Caco-2 (cell line): Measurements from ENCODE around the gene ZEB1. TPM values are rescaled to one million over a fixed set of nuclear protein-coding genes. Genes with fewer than 3 reads are reported as not detected.

ENCODE experiments used
- BruUV-seq: library from RNA; stranded (reverse); fragments of 400-500 nt; replicated peaks from 2 replicates; lab custom pipeline; 2021; lab: Mats Ljungman, UMichigan
- CTCF ChIA-PET: fragments of 300-600 bp; sonication (Branson Sonifier 250); formaldehyde crosslinking; loops from one replicate; lab custom pipeline; 2022; ENCODE audit warnings: antibody characterized with exemption; lab: Charles Lee
- POLR2A ChIA-PET: fragments of 300-600 bp; sonication (Branson Sonifier 250); formaldehyde crosslinking; loops from one replicate; lab custom pipeline; 2022; ENCODE audit warnings: antibody characterized with exemption; lab: Charles Lee
- DNase-seq, 2 experiments: peaks; one replicate each; pipeline versions ENCODE4 v3.0.0 to v3.0.0-alpha.2; 2020 to 2022
- H3K27me3 ChIP-seq: replicated peaks from 2 replicates; pipeline ENCODE4 v1.6.0; 2011; ENCODE audit warnings: low read length; ENCODE audit not compliant: control insufficient read depth, insufficient read depth
- H3K36me3 ChIP-seq: 2 replicates; pipeline ENCODE4 v1.5.1; 2011; ENCODE audit warnings: low read length; ENCODE audit not compliant: control insufficient read depth, insufficient read depth
- H3K4me1 ChIP-seq: fragments of 250-450 bp; sonication (Bioruptor Pico); 2 replicates; pipeline ENCODE4 v1.5.1; 2020; ENCODE audit warnings: mild to moderate bottlenecking
- H3K4me3 ChIP-seq: 2 replicates; pipeline ENCODE4 v1.5.1; 2011; ENCODE audit warnings: low read depth, mild to moderate bottlenecking, control low read depth, low read length
- H3K9me3 ChIP-seq: fragments of 250-450 bp; sonication (Bioruptor Pico); 2 replicates; pipeline ENCODE4 v1.5.1; 2020; ENCODE audit warnings: mild to moderate bottlenecking, moderate library complexity
- H3K27ac Mint-ChIP-seq: one replicate; pipeline ENCODE4 v1.8.0; 2022; ENCODE audit warnings: mixed read lengths; ENCODE audit not compliant: unreplicated experiment
- H3K27me3 Mint-ChIP-seq: one replicate; pipeline ENCODE4 v1.8.0; 2022; ENCODE audit warnings: mixed read lengths; ENCODE audit not compliant: insufficient read depth, unreplicated experiment
- H3K36me3 Mint-ChIP-seq: one replicate; pipeline ENCODE4 v1.8.0; 2022; ENCODE audit warnings: mild to moderate bottlenecking, mixed read lengths; ENCODE audit not compliant: insufficient read depth, unreplicated experiment
- H3K4me1 Mint-ChIP-seq: one replicate; pipeline ENCODE4 v1.8.0; 2022; ENCODE audit warnings: low read depth, mixed read lengths; ENCODE audit not compliant: unreplicated experiment
- H3K4me3 Mint-ChIP-seq: one replicate; pipeline ENCODE4 v1.8.0; 2022; ENCODE audit warnings: mild to moderate bottlenecking, moderate library complexity, mixed read lengths; ENCODE audit not compliant: unreplicated experiment
- H3K9me3 Mint-ChIP-seq: one replicate; pipeline ENCODE4 v1.8.0; 2022; ENCODE audit warnings: mixed read lengths; ENCODE audit not compliant: unreplicated experiment
- intact Hi-C: fragments of 100-400 bp; cut with micrococcal nuclease; formaldehyde crosslinking; loops from one replicate; pipeline ENCODE4 v1.10.0; 2022; ENCODE audit not compliant: unreplicated experiment
- total RNA-seq: library from RNA; stranded (reverse); gene quantifications from 2 replicates; pipeline ENCODE4 v1.2.3, GENCODE V29; 2022
- TF ChIP-seq, protein P1 (sequence below), 2 experiments: fragments of 200-600 bp in 1 of 2; IDR thresholded peaks; 1 replicate in 1 of 2; 2 replicates in 1 of 2; pipeline versions ENCODE4 v1.5.1 to v1.8.0; 2011 to 2022; ENCODE audit warnings: antibody characterized with exemption in 1 of 2, control low read depth in 1 of 2, inconsistent platforms in 1 of 2, low read depth in 1 of 2, low read length in 1 of 2, mild to moderate bottlenecking in 1 of 2, moderate library complexity in 1 of 2; ENCODE audit not compliant: insufficient read depth in 1 of 2, severe bottlenecking in 1 of 2, unreplicated experiment in 1 of 2

Gene ZEB1
- total RNA-seq, 1 experiment from 2014 or later = not detected

DNA sequence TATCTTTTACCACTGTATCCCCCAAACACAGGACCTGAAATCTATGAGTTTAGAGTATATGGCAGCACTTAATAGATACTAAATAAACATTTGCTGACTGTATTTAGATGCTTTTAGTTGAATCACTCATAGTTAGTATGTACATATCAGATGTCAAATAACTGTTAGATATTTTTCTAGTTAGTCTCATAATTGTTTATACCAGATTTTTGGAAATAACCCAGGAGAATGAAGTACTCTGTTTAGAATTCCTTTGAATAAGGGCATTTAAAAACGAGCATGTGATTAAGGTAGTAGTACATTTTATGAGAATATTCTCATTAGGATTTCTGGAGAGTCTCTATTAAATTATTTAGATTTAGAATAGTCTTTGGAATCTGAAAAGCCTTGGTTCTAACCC is 22.3 kb upstream of the ZEB1 start:
- POLR2A ChIA-PET = no interaction called here

DNA sequence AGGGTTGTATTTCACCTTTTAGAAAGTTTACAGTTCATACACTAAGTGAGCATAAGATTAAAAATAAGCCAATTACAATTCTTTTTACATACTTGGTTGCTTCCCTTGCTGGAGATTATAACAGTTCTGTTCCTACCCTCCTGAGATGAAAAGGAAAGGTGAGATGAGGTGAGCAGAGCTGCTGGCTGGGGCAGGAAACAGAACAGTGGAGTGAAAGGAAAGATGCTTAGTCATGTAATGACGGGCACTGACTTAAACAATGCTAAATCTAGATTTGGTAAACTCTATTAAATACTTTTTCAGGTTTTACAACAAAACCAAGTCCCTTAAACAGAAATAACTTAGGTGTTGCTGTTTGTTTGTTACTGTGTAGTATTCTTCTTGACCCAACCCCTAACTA is 19.9 kb upstream of the ZEB1 start:
- H3K36me3 ChIP-seq = no peaks in the 10 kb centered on the region
- Mint-ChIP-seq H3K9me3 (no peaks in the 10 kb centered on the region), H3K4me3 (no peak overlapping the region), H3K36me3 (no peaks in the 10 kb centered on the region), H3K27me3 (peaks cover 13% of the 10 kb centered on the region), H3K4me1 (no peaks in the 10 kb centered on the region), H3K27ac (no peak overlapping the region)
- H3K4me3 ChIP-seq = no peak overlapping the region
- BruUV-seq = no TSS peak
- TF ChIP-seq, protein P1, sequence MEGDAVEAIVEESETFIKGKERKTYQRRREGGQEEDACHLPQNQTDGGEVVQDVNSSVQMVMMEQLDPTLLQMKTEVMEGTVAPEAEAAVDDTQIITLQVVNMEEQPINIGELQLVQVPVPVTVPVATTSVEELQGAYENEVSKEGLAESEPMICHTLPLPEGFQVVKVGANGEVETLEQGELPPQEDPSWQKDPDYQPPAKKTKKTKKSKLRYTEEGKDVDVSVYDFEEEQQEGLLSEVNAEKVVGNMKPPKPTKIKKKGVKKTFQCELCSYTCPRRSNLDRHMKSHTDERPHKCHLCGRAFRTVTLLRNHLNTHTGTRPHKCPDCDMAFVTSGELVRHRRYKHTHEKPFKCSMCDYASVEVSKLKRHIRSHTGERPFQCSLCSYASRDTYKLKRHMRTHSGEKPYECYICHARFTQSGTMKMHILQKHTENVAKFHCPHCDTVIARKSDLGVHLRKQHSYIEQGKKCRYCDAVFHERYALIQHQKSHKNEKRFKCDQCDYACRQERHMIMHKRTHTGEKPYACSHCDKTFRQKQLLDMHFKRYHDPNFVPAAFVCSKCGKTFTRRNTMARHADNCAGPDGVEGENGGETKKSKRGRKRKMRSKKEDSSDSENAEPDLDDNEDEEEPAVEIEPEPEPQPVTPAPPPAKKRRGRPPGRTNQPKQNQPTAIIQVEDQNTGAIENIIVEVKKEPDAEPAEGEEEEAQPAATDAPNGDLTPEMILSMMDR (IDR thresholded peaks at IDR 0.05; ENCODE audit: insufficient read depth in 1 of 2, low read depth in 1 of 2, low read length in 1 of 2, severe bottlenecking in 1 of 2, unreplicated experiment in 1 of 2) = no peak
- H3K4me1 ChIP-seq = no peaks in the 10 kb centered on the region
- DNase-seq = no peak
- no peaks in the 10 kb centered on the region for H3K27me3 ChIP-seq
- H3K9me3 ChIP-seq = no peaks in the 10 kb centered on the region
- POLR2A ChIA-PET = no interaction called here
- intact Hi-C loops = no loop called here
- CTCF ChIA-PET = no interaction called here

More for the DNA sequence above, 22.3 kb upstream of the ZEB1 start:
- intact Hi-C loops = no loop called here
- no peaks in the 10 kb centered on the region for H3K4me1 ChIP-seq
- no peaks in the 10 kb centered on the region for H3K9me3 ChIP-seq
- BruUV-seq = no TSS peak
- Mint-ChIP-seq H3K9me3 (no peaks in the 10 kb centered on the region), H3K27me3 (peaks cover 10% of the 10 kb centered on the region), H3K36me3 (no peaks in the 10 kb centered on the region), H3K4me1 (no peaks in the 10 kb centered on the region), H3K27ac (no peak overlapping the region), H3K4me3 (no peak overlapping the region)
- no peaks in the 10 kb centered on the region for H3K36me3 ChIP-seq
- TF ChIP-seq, protein P1 (IDR thresholded peaks at IDR 0.05; ENCODE audit: insufficient read depth in 1 of 2, low read depth in 1 of 2, low read length in 1 of 2, severe bottlenecking in 1 of 2, unreplicated experiment in 1 of 2) = no peak
- no peak for DNase-seq
- H3K4me3 ChIP-seq = no peak overlapping the region
- CTCF ChIA-PET = no interaction called here
- no peaks in the 10 kb centered on the region for H3K27me3 ChIP-seq

- no peaks in the 10 kb centered on the region for H3K9me3 ChIP-seq
- no peaks in the 10 kb centered on the region for H3K27me3 ChIP-seq
- CTCF ChIA-PET = no interaction called here
- TF ChIP-seq, protein P1 (IDR thresholded peaks at IDR 0.05; ENCODE audit: insufficient read depth in 1 of 2, low read depth in 1 of 2, low read length in 1 of 2, severe bottlenecking in 1 of 2, unreplicated experiment in 1 of 2) = no peak
- POLR2A ChIA-PET = no interaction called here
- H3K36me3 ChIP-seq = no peaks in the 10 kb centered on the region
- no peak overlapping the region for H3K4me3 ChIP-seq
- Mint-ChIP-seq H3K9me3 (no peaks in the 10 kb centered on the region), H3K27me3 (peaks cover 5% of the 10 kb centered on the region), H3K36me3 (no peaks in the 10 kb centered on the region), H3K27ac (no peak overlapping the region), H3K4me3 (no peak overlapping the region), H3K4me1 (no peaks in the 10 kb centered on the region)
- intact Hi-C loops = no loop called here
- no TSS peak for BruUV-seq
- no peak for DNase-seq
- no peaks in the 10 kb centered on the region for H3K4me1 ChIP-seq
Observed at GRCh38 chr10:31303212-31303611, 15.8 kb upstream of the ZEB1 start.
